OCI-LY3 (cell line): ENCODE data around the gene LGALS3BP.

Experiments
- H2AFZ ChIP-seq: fragments of 200-600, 300-600 bp; shearing (Covaris generic); 2 replicates; pipeline ENCODE4 v1.6.0; 2014; ENCODE audit warnings: antibody characterized with exemption, low read depth, low read length
- H3K27ac ChIP-seq: fragments of 200-600, 300-600 bp; sonication (generic); 2 replicates; pipeline ENCODE4 v1.5.1; 2014; ENCODE audit warnings: mild to moderate bottlenecking, low read length, moderate library complexity, mixed read lengths
- H3K27me3 ChIP-seq: fragments of 200-600, 300-600 bp; sonication (generic); 2 replicates; pipeline ENCODE4 v1.6.1; 2014; ENCODE audit warnings: low read depth, low read length, mixed read lengths
- H3K36me3 ChIP-seq: fragments of 200-600, 300-600 bp; sonication (generic); replicated peaks from 2 replicates; pipeline ENCODE3; 2014; ENCODE audit warnings: low read depth, low read length, mixed read lengths
- H3K4me1 ChIP-seq: fragments of 300-600, 200-600 bp; sonication (generic); 2 replicates; pipeline ENCODE4 v1.6.1; 2014; ENCODE audit warnings: low read length, mixed read lengths
- H3K4me2 ChIP-seq: fragments of 200-600, 300-600 bp; sonication (generic); 2 replicates; pipeline ENCODE4 v1.6.1; 2014; ENCODE audit warnings: low read length, mixed read lengths
- H3K4me3 ChIP-seq: fragments of 300-600, 200-600 bp; sonication (generic); 2 replicates; pipeline ENCODE4 v1.5.1; 2014; ENCODE audit warnings: antibody characterized with exemption, mild to moderate bottlenecking, low read length, moderate library complexity
- H3K79me2 ChIP-seq: fragments of 300-600, 200-600 bp; shearing (Covaris generic); 2 replicates; pipeline ENCODE4 v1.6.1; 2014; ENCODE audit warnings: mild to moderate bottlenecking, low read length, mixed read lengths
- H3K9ac ChIP-seq: fragments of 300-600, 200-600 bp; shearing (Covaris generic); 2 replicates; pipeline ENCODE4 v1.6.0; 2014; ENCODE audit warnings: mild to moderate bottlenecking, low read length, moderate library complexity
- H3K9me3 ChIP-seq: fragments of 200-600, 300-600 bp; shearing (Covaris generic); 2 replicates; pipeline ENCODE4 v1.6.1; 2014; ENCODE audit warnings: low read length, mixed read lengths; ENCODE audit not compliant: insufficient read depth
- H4K20me1 ChIP-seq: fragments of 200-600, 300-600 bp; sonication (generic); 2 replicates; pipeline ENCODE4 v1.6.1; 2016; ENCODE audit warnings: low read length, mixed read lengths; ENCODE audit not compliant: insufficient read depth
- EZH2phosphoT487 ChIP-seq: fragments of 200-600 bp; shearing (Covaris generic); IDR thresholded peaks from 2 replicates; pipeline ENCODE4 v1.6.1; 2018; ENCODE audit warnings: antibody characterized with exemption, mixed run types, low read depth
- TF ChIP-seq, protein P1 (sequence below): fragments of 200-600, 300-600 bp; sonication (generic); IDR thresholded peaks from 2 replicates; pipeline ENCODE4 v1.5.1; 2014; ENCODE audit warnings: antibody characterized with exemption, low read length, low read depth

Gene LGALS3BP, protein sequence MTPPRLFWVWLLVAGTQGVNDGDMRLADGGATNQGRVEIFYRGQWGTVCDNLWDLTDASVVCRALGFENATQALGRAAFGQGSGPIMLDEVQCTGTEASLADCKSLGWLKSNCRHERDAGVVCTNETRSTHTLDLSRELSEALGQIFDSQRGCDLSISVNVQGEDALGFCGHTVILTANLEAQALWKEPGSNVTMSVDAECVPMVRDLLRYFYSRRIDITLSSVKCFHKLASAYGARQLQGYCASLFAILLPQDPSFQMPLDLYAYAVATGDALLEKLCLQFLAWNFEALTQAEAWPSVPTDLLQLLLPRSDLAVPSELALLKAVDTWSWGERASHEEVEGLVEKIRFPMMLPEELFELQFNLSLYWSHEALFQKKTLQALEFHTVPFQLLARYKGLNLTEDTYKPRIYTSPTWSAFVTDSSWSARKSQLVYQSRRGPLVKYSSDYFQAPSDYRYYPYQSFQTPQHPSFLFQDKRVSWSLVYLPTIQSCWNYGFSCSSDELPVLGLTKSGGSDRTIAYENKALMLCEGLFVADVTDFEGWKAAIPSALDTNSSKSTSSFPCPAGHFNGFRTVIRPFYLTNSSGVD

DNA sequence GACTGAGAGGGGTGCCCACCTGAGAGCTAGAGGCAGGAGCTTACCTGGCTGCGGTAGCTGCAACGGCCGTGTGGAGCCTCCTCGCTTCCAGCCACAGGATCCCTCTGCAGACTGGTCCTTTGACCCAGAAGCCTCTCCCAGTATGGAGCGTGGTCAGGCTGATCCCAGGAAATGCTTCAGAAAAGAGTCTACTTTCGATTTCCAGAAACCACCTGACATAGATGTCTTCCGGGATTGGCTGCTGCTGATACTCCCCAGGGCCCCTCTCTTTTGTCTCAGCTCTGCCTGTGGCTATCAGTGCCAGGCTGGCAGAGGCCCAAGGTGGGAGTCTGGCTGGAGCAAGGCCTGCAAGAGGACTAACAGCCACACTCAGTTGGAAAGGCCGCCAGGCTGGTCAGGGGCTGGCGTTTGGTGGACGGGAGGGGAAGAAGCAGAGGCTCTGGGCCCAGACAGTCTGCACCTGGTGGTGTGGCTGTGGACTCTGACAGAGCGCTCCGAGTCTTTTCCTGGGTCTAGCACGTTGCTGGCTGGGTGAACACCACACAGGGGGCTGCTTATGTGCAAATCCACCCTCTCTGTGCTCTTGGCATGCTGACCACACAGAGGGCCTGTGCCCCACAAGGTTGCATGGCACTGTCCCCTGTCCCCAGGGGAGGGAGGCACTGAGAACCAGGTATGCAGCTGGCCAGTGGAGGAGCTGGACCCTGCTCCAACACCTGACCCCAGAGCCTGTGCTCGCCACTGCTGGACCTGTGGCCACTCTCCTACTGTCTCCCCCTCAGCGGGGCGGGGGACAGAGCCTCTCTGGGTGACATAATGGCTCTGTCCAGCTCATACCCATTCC, at the start of gene LGALS3BP:
Gene LGALS3BP, minus strand, starts transcription at position 144 of the 844 bp plus-strand sequence. CDS start 2,732 bp downstream, outside the sequence.
- Histone ChIP-seq H3K4me3 (no peak within 1 kb of the TSS), H3K36me3 (no peaks in the 10 kb centered on the region), H3K27me3 (no peaks in the 10 kb centered on the region), H3K4me2 (no peak within 1 kb of the TSS), H3K27ac (no peak within 1 kb of the TSS), H3K79me2 (no peaks in the 10 kb centered on the region), H3K4me1 (peaks cover 5% of the 10 kb centered on the region; the same call in 1 of the 2 replicates), H3K9ac (no peak within 1 kb of the TSS), H3K9me3 (no peaks in the 10 kb centered on the region), H4K20me1 (no peaks in the 10 kb centered on the region), H2AFZ (no peak within 1 kb of the TSS)
- TF ChIP-seq, protein P1, sequence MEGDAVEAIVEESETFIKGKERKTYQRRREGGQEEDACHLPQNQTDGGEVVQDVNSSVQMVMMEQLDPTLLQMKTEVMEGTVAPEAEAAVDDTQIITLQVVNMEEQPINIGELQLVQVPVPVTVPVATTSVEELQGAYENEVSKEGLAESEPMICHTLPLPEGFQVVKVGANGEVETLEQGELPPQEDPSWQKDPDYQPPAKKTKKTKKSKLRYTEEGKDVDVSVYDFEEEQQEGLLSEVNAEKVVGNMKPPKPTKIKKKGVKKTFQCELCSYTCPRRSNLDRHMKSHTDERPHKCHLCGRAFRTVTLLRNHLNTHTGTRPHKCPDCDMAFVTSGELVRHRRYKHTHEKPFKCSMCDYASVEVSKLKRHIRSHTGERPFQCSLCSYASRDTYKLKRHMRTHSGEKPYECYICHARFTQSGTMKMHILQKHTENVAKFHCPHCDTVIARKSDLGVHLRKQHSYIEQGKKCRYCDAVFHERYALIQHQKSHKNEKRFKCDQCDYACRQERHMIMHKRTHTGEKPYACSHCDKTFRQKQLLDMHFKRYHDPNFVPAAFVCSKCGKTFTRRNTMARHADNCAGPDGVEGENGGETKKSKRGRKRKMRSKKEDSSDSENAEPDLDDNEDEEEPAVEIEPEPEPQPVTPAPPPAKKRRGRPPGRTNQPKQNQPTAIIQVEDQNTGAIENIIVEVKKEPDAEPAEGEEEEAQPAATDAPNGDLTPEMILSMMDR: no peak
- TF ChIP-seq EZH2phosphoT487: no peak

DNA sequence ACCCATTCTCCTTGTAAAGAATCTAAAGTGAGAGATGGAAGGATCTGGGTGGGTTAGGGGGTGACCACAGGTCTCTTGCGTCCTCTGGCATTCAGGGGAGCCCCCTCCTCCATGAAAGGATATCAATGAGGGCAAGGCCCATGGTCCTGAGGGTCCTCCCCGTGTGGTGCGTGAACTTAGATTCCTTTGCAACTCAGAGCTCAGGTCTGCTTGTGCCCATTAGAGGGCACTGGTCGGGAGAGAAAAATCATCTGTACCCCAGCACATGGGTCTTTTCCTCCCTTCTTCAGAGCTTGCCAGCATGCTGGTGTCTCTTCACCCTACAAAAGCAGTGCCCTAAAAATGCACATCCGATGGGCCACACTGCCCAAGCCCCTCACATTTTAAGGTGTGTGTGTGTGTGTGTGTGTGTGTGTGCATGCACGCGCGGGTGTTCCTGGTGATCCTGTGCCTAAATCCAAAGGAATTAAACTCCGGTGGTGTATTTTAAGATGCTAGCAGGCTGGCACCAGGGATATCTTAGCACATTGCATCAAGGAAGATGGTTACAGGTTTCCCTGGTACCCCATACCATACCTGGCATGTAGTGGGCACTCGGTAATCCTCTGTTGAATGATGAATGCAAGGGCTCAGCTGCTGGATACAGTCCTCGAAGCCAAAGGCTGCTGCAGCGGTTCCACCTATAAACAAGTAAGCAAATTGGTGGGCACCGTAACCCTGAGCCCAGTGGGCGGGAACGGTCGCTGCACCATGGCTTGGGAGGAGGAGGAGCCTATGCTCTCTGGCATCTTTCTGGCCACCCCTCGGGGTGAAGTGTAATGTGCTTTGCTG, 49.0 kb upstream of the LGALS3BP start:
- no peak overlapping the region for H3K4me2 ChIP-seq
- no peak overlapping the region for H3K4me3 ChIP-seq
- H2AFZ ChIP-seq: no peak overlapping the region
- H3K9me3 ChIP-seq: no peaks in the 10 kb centered on the region
- no peaks in the 10 kb centered on the region for H3K79me2 ChIP-seq
- no peak overlapping the region for H3K27ac ChIP-seq
- peaks cover 20% of the 10 kb centered on the region for H3K27me3 ChIP-seq
- no peaks in the 10 kb centered on the region for H3K36me3 ChIP-seq
- TF ChIP-seq EZH2phosphoT487: no peak
- TF ChIP-seq, protein P1: no peak; the same call in 1 of the 2 replicates
- H3K4me1 ChIP-seq: no peaks in the 10 kb centered on the region
- H4K20me1 ChIP-seq: no peaks in the 10 kb centered on the region
- no peak overlapping the region for H3K9ac ChIP-seq

DNA sequence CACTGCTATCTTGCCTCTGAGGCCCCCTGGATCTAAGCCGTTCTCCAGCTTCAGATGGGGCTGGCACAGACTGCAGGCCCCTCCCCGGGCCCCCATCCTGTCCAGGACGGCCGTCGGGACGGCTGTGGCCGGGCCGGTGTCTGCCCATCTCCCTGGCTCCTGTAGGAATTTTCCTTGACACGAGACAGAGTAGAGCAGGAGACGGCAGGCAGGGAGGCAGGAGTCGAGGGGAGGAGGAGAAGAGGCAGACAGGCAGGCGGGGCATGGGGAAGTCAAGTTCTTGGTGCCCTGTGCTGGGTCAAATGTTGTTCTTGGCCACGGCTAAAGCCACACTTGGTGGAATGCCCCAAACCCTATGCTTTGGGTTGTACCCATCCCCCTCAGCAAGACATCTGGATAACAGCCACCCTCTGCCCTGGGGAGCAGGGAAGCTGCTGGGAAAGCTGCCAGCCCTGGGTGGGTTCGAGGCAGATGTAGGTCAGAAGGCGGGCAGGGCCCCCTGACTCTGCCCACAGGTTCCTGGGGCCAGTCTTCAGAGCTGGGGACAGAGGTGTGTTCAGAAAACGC, 48.3 kb upstream of the LGALS3BP start:
- Histone ChIP-seq H3K4me1 (no peaks in the 10 kb centered on the region), H3K4me2 (no peak overlapping the region), H3K4me3 (no peak overlapping the region)

More for the DNA sequence above, 48.3 kb upstream of the LGALS3BP start:
- no peaks in the 10 kb centered on the region for H4K20me1 ChIP-seq
- peaks cover 27% of the 10 kb centered on the region for H3K27me3 ChIP-seq
- H3K36me3 ChIP-seq: no peaks in the 10 kb centered on the region
- TF ChIP-seq EZH2phosphoT487: no peak
- TF ChIP-seq, protein P1: no peak
- no peaks in the 10 kb centered on the region for H3K79me2 ChIP-seq
- no peak overlapping the region for H2AFZ ChIP-seq
- no peak overlapping the region for H3K9ac ChIP-seq
- H3K9me3 ChIP-seq: no peaks in the 10 kb centered on the region
- no peak overlapping the region for H3K27ac ChIP-seq
